ENCODE results near the gene NRCAM.

DNA sequence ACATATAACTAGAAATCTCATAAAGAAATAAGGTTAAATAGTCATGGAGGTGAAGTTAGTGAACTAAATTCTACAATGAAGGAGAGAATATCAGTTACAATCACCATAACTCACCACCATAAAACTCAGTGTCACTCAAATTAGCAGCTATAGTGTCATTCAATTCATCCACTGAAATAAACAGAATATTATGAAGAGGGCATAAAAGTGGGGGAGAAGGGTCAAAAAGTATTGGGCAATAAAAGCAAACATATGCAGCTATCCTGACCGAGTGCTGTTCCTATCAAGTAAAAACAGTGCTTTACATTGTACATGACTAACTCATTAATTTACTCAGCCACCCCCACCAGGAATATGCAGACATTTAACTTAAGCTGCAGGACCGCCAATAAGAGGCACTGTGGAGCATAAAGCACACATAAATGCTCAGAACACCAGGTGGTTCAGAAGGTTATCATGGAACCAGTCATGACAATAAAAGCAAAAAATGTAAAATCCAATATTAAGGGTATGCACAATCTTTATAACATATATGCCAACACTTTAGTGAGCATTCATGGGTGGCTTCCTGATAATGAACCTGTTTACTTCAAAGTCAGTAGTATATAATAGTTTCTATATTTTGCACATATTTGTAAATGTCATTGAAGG lies 230.6 kb downstream of the NRCAM start:
- TF ChIP-seq POLR2A (IDR thresholded peaks at IDR 0.05; ENCODE audit: low read depth, low read length): no peak
- no peak for TF ChIP-seq POLR2AphosphoS5 (IDR thresholded peaks at IDR 0.05; ENCODE audit: low read depth, low read length)
- no peak for TF ChIP-seq TAF1 (IDR thresholded peaks at IDR 0.05; ENCODE audit: low read depth, low read length)
- TF ChIP-seq SPI1 (IDR thresholded peaks at IDR 0.05; ENCODE audit: low read depth, low read length): no peak

Data from GM12891 (cell line).